NCI-H2107 treated with DMSO at 0.1 percent for 48 hours (cell line): Measurements from ENCODE around the gene NPPA.

Experiments used
- DNase-seq: peaks from one replicate; lab custom pipeline; 2025; ENCODE audit not compliant: unreplicated experiment; lab: John Stamatoyannopoulos, UW

NPPA gene

GRCh38 chr1:11845641-11846335 lies 1.8 kb downstream of the NPPA start:
- no peak for DNase-seq

DNA sequence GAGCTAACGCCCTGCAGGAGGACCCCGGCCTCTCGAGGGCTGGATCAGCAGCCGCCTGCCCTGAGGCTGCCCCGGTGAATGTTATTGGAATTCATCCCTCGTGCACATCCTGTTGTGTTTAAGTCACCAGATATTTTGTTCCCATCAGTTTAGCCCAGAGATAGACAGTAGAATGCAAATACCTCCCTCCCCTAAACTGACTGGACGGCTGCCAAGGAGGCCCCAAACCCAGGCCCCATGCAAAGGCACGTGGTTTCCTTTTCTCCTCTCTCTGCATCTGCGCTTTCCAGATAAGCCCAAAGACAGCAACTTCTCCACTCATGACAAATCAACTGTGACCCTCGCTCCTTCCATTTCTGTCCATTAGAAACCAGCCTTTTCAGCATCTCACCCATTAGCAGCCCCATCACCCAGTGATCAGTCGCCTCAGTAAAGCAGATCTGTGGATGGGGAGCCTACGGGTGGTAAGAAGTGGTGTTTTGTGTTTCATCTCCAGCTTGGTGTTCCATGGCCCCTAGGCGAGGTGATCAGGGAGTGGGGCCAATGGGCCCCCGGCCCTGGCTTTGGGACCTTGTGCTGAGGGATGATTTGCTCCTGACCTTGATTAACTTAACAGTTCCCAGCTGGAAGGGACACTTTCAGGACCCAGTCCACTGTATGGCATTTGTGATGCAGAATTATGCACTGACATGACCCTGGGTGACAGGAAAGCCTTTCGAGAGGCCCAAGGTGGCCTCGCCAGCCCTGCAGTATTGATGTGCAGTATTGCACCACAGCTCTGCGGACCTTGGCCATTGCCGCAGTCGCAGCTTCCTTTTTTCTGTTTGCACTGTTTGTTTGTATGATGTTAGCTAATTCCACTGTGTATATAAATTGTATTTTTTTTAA lies 5.2 kb downstream of the NPPA start:
- no peak for DNase-seq

GRCh38 chr1:11841245-11842153 lies 6.1 kb downstream of the NPPA start:
- no peak for DNase-seq

GRCh38 chr1:11839727-11840705 lies 7.6 kb downstream of the NPPA start:
- no peak for DNase-seq

DNA sequence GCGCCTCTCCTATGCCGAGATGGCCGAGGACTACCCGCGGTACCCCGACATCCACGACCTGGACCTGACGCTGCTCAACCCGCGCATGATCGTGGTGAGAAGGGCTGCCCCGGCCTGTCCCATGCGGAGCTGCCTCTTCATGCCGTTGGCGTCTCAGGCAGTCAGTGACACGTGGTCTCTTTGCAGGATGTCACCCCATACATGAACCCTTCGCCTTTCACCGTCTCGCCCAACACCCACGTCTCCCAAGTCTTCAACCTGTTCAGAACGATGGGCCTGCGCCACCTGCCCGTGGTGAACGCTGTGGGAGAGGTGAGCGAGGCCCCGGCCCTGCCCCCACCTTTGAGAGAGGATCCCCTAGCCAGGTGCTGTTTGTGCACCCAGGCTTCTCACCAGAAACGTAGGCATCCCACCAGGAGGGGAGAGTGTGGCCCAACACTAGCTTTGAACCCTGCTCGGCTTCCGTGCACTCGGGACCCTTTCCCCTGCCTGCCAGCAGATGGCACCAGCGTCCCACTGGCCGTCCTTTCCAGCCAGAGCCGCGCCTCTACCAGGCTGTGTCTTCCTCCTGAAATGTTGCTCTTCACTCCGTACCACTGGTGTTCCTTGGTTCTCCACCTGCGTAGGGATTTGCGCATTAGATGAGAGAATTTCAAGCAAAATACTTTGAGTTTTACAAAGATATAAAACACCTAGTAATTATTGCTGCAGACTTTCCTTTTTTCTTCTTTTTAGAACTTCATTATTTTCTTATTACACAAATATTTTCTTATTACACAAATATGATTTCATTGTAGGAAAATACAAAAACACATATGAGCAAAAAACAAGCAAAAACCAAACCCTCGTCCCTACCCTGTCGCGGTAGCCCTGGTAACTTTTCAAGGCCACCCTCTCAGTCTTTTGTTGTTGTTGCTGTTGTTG lies 9.0 kb downstream of the NPPA start:
- peak; percentile 42 for DNase-seq

GRCh38 chr1:11837767-11838348 lies 9.7 kb downstream of the NPPA start:
- no peak for DNase-seq

GRCh38 chr1:11836955-11837766 lies 10.4 kb downstream of the NPPA start:
- DNase-seq = no peak

- DNase-seq = no peak
Observed at GRCh38 chr1:11835441-11836225, 11.9 kb downstream of the NPPA start.

DNA sequence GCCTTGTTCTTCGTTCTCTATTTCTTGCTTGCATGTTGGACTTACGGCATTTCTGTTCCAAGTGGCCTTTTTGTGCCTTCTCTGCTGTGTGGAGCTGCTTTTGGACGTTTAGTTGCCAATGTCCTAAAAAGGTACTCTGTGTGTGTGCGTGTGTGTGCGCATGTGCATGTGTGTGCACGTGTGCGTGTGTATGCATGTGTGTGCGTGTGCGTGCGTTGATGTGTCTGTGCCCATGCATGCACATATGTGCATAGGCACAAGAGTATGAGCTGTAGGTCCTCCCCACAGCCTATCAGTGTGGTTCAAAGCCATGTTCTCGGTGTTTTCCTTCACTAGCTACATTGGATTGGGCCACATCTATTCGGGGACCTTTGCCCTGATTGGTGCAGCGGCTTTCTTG lies 13.7 kb downstream of the NPPA start:
- DNase-seq = no peak

DNA sequence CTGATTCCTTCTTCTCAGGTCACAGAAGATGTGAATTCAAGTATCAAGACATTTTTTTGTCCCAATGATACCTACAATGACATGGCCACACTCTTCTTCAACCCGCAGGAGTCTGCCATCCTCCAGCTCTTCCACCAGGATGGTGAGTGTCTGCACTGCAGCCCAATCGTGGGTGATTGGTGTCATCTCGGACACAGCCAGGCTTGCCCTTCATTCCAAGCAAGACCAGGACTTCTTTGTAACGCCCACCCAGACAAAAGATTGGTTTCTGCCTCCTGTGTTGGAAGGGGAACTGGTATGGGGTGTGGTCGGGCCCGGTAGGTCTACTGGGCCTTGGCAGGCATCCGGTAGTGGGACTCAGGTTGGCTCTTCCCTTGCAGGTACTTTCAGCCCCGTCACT lies 14.1 kb downstream of the NPPA start:
- DNase-seq = no peak

DNA sequence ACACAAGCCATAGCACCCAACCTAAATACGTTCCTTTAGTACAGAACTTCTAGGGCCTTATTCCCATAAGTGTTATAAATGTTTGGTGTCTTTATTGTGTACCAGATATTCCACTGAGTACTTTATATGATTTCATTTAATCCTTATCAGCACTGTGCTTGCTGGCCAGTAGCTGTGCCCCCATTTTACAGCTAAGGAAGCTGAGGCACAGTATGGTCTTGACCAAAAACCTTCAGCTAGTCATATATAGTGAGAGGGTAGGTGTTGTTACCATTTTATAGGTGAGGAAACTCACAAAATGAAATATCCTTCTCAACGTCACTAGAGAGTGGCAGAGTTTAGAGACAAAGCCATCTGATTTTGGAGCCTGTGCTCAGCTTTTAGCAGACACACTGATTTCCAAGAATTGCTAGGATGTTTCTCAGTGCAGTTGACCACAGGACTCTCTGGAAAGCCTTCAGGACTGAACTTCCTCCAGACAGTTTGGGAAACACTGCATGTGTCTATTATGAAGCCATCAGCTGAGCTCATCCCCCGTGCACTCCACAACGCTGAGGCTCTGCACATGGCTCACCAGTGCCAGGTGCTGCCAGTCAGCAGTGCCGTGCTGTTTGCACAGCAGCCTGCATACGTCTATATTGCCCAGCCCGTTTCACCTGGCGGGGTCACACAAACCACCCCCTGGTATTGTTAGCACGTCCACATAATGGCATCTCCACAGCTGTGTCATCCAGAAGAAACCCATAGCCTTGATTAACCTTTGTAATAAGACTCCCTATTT lies 15.4 kb downstream of the NPPA start:
- peak; percentile 80 for DNase-seq

GRCh38 chr1:11828511-11828910 lies 19.1 kb downstream of the NPPA start:
- no peak for DNase-seq

DNA sequence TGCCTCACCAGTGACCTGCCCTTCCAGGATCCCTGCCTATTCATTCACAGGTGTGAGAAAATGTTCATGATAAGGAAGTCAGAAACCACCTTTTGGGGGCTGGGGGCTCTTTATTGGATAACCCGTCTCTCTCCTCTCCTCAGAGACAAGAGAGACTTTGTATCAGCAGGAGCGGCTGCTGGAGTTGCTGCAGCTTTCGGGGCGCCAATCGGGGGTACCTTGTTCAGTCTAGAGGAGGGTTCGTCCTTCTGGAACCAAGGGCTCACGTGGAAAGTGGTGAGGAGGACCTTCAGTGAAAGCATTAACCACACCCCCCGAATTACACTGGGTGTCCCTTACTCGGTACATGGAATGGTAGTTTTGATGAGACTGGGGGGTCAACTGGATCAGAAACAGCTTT lies 20.6 kb downstream of the NPPA start:
- no peak for DNase-seq

DNA sequence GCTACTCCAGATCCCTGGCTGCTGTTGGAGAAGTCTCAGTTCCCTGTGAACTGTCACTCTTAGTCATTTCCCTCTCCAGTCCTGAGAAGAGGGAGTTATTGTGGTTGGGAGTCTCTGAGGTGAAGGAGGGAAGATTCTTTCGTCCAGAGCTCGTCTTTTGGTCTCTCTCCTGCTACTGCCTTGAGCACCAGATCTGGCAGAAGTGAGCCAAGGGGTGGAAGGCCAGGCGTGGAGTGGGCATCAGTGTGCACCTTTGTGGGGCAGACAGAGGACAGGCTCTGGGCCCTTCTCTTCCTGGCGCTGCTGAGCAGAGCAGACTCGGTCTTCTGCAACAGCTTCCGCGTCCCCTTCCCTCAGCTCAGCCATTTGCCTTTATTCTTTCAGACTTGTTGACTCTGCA lies 22.5 kb downstream of the NPPA start:
- DNase-seq = no peak

DNA sequence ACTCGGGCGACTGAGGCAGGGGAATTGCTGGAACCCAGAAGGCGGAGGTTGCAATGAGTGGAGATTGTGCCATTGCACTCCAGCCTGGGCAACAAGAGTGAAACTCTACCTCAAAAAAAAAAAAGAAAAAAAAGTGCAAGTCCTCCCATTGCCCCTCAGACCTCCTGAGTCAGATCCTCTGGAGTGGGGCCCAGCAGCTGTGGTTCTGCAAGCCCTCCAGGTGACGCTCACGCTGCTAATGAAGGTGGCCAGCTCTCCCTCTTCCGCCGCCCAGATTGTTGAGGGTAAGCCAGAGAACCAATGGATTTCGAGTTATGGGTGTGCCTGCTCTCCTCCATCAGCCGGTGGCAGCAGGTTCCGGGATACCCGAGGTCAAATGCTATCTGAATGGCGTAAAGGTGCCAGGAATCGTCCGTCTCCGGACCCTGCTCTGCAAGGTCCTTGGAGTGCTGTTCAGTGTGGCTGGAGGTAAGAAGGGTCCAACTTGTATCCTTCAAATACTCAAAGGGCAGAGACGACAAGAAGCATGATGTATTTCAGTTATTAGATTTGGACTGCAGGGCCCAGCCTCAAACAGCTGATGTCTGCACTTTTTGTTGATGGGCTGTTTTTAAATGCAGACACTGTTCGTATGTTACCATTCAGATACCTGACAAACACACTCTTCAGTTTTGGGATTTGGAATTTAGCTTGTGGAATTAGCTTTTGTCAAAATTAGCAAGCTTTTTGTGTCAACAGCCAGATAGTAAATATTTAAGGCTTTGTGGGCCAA lies 24.0 kb downstream of the NPPA start:
- no peak for DNase-seq

DNA sequence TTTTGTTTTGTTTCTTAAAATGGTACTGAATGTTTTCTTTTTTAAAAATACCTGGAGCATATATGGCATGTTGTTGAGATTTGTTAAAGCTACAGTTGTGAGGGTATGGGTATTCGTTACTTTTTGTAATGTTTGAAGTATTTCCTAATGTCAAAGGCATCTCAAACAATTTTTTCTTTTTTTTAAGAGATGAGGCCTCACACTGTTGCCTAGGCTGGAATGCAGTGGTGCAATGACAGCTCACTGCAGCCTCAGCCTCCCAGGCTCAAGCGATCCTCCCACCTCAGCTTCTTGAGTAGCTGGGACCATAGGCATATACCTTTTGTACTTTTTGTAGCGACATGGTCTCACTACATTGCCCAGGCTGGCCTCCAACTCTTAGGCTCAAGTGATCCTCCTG lies 25.5 kb downstream of the NPPA start:
- no peak for DNase-seq
